Cortex of kidney (tissue), 1 donor: Measurements from ENCODE around the gene FHOD3.

ENCODE experiments used
- DNase-seq: peaks from one replicate; lab custom pipeline; 2025; lab: John Stamatoyannopoulos, UW

The FHOD3 gene

GRCh38 chr18:36411745-36412168 is 114.2 kb downstream of the FHOD3 start:
- DNase-seq: no peak

GRCh38 chr18:36412778-36413177 is 115.3 kb downstream of the FHOD3 start:
- DNase-seq: no peak

GRCh38 chr18:36415171-36415570 is 117.7 kb downstream of the FHOD3 start:
- no peak for DNase-seq

- DNase-seq: no peak
Observed at GRCh38 chr18:36415625-36416024, 118.1 kb downstream of the FHOD3 start.

GRCh38 chr18:36419188-36419899 is 121.8 kb downstream of the FHOD3 start:
- no peak for DNase-seq

GRCh38 chr18:36419900-36420531 is 122.5 kb downstream of the FHOD3 start:
- no peak for DNase-seq

- no peak for DNase-seq
Observed at GRCh38 chr18:36420826-36421225, 123.3 kb downstream of the FHOD3 start.

- no peak for DNase-seq
Observed at GRCh38 chr18:36424741-36425142, 127.2 kb downstream of the FHOD3 start.

GRCh38 chr18:36427369-36427768 is 129.9 kb downstream of the FHOD3 start:
- no peak for DNase-seq

- no peak for DNase-seq
Observed at GRCh38 chr18:36427831-36428230, 130.3 kb downstream of the FHOD3 start.

- no peak for DNase-seq
Observed at GRCh38 chr18:36428431-36429029, 131.0 kb downstream of the FHOD3 start.

- DNase-seq: no peak
Observed at GRCh38 chr18:36432880-36433555, 135.5 kb downstream of the FHOD3 start.

- DNase-seq: no peak
Observed at GRCh38 chr18:36436387-36436786, 138.9 kb downstream of the FHOD3 start.

- DNase-seq: no peak
Observed at GRCh38 chr18:36440614-36441013, 143.1 kb downstream of the FHOD3 start.

GRCh38 chr18:36441426-36442240 is 144.1 kb downstream of the FHOD3 start:
- no peak for DNase-seq

- no peak for DNase-seq
Observed at GRCh38 chr18:36442717-36443116, 145.2 kb downstream of the FHOD3 start.

- DNase-seq: no peak
Observed at GRCh38 chr18:36446059-36446458, 148.5 kb downstream of the FHOD3 start.

GRCh38 chr18:36448384-36449290 is 151.1 kb downstream of the FHOD3 start:
- no peak for DNase-seq

- DNase-seq: no peak
Observed at GRCh38 chr18:36449451-36449850, 151.9 kb downstream of the FHOD3 start.

- DNase-seq: no peak
Observed at GRCh38 chr18:36450264-36450663, 152.8 kb downstream of the FHOD3 start.
